ENCODE data around the gene EIF5.

DNA sequence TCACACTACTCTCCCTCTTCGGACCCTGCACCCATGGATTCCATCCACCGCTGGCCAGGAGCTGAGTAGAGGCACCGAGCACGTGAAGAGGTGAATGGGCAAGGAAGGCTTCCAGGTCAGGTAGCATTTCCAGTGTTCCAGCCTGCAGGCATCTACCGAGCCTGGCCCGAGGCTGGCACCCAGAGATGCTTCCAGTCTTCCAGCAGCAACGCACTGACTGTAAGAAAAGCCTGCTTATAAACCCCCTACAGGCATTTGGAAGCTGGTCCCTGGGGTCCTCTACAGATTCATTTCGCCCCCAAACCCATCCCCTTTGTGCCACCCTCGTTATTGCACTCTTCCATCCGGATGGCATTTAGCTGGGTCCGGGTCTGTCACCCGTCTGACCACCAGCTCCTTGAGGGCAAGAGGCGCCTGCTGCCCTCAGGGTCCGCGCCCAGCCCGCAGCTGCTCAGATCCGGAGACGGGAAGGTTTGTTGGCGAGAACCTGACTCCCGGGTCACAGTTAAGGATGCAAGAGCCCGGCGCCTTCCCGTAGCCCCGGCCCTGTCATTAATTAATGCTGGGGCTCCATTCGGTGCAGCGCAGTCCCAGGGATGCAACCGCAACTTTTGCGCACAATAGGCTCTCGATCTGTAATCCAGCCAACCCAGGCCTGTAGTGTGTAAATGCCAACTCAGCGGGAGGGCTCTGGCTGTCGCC is 50.6 kb downstream of the EIF5 start:
- TF ChIP-seq, protein P1, sequence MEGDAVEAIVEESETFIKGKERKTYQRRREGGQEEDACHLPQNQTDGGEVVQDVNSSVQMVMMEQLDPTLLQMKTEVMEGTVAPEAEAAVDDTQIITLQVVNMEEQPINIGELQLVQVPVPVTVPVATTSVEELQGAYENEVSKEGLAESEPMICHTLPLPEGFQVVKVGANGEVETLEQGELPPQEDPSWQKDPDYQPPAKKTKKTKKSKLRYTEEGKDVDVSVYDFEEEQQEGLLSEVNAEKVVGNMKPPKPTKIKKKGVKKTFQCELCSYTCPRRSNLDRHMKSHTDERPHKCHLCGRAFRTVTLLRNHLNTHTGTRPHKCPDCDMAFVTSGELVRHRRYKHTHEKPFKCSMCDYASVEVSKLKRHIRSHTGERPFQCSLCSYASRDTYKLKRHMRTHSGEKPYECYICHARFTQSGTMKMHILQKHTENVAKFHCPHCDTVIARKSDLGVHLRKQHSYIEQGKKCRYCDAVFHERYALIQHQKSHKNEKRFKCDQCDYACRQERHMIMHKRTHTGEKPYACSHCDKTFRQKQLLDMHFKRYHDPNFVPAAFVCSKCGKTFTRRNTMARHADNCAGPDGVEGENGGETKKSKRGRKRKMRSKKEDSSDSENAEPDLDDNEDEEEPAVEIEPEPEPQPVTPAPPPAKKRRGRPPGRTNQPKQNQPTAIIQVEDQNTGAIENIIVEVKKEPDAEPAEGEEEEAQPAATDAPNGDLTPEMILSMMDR (conservative IDR thresholded peaks at IDR 0.05; ENCODE audit: low read depth, low read length): no peak
- TF ChIP-seq RAD21 (IDR thresholded peaks at IDR 0.05; ENCODE audit: low read length) (no peak), MXI1 (IDR thresholded peaks at IDR 0.05; ENCODE audit: borderline replicate concordance, low read depth, low read length) (no peak), SMC3 (IDR thresholded peaks at IDR 0.05; ENCODE audit: low read depth, low read length) (no peak), MAFK (IDR thresholded peaks at IDR 0.05; ENCODE audit: low read depth, low read length) (peak; percentile 49), POLR2A (IDR thresholded peaks at IDR 0.05; ENCODE audit: low read depth, low read length) (no peak), CEBPB (IDR thresholded peaks at IDR 0.05; ENCODE audit: low read depth, low read length) (no peak), ELK1 (IDR thresholded peaks at IDR 0.05; ENCODE audit: borderline replicate concordance, low read depth, low read length) (no peak), USF2 (IDR thresholded peaks at IDR 0.05; ENCODE audit: low read depth, low read length) (no peak), RFX5 (IDR thresholded peaks at IDR 0.05; ENCODE audit: low read depth, low read length) (no peak), FOS (IDR thresholded peaks at IDR 0.05; ENCODE audit: low read depth, low read length) (no peak), MAZ (IDR thresholded peaks at IDR 0.05; ENCODE audit: borderline replicate concordance, low read depth, low read length) (no peak), CHD1 (IDR thresholded peaks at IDR 0.05; ENCODE audit: low read depth, low read length) (no peak), NFE2L2 (IDR thresholded peaks at IDR 0.05; ENCODE audit: low read depth, low read length) (no peak)
